Glutamatergic neuron (in vitro differentiated cells): ENCODE data around the gene HRH2. TPM values are rescaled to one million over a fixed set of nuclear protein-coding genes. Genes with fewer than 3 reads are reported as not detected.

ENCODE experiments used
- DNase-seq: peaks from one replicate; pipeline ENCODE4 v3.0.0; 2022
- H3K27ac Mint-ChIP-seq: one replicate; pipeline ENCODE4 v1.8.0; 2020; ENCODE audit warnings: mild to moderate bottlenecking, mixed read lengths, inconsistent platforms; ENCODE audit not compliant: unreplicated experiment
- H3K27me3 Mint-ChIP-seq: one replicate; pipeline ENCODE4 v1.8.0; 2020; ENCODE audit warnings: mild to moderate bottlenecking, moderate library complexity, mixed read lengths, inconsistent platforms; ENCODE audit not compliant: unreplicated experiment
- H3K36me3 Mint-ChIP-seq: one replicate; pipeline ENCODE4 v1.8.0; 2020; ENCODE audit warnings: mild to moderate bottlenecking, mixed read lengths, inconsistent platforms; ENCODE audit not compliant: unreplicated experiment
- H3K4me1 Mint-ChIP-seq: one replicate; pipeline ENCODE4 v1.8.0; 2020; ENCODE audit warnings: mild to moderate bottlenecking, low read depth, mixed read lengths, inconsistent platforms; ENCODE audit not compliant: unreplicated experiment
- H3K4me3 Mint-ChIP-seq: one replicate; pipeline ENCODE4 v1.8.0; 2020; ENCODE audit warnings: mild to moderate bottlenecking, mixed read lengths, inconsistent platforms; ENCODE audit not compliant: unreplicated experiment
- H3K9me3 Mint-ChIP-seq: one replicate; pipeline ENCODE4 v1.8.0; 2020; ENCODE audit warnings: mild to moderate bottlenecking, moderate library complexity, mixed read lengths, inconsistent platforms; ENCODE audit not compliant: unreplicated experiment
- CTCF ChIP-seq: fragments of 200-600 bp; sonication (generic); IDR thresholded peaks from one replicate; pipeline ENCODE4 v1.5.0; 2021; ENCODE audit not compliant: partially characterized antibody, unreplicated experiment
- total RNA-seq: library from RNA; stranded (reverse); fragmentation: NEBNext Ultra II Directional; extraction: Animal tissue kit (Norgen Biotek cat#: 25700); gene quantifications from one replicate; pipeline ENCODE4 v1.2.1, GENCODE V29; 2021; ENCODE audit not compliant: unreplicated experiment

Gene HRH2
- total RNA-seq, 1 donor from 2014 or later = not detected

DNA sequence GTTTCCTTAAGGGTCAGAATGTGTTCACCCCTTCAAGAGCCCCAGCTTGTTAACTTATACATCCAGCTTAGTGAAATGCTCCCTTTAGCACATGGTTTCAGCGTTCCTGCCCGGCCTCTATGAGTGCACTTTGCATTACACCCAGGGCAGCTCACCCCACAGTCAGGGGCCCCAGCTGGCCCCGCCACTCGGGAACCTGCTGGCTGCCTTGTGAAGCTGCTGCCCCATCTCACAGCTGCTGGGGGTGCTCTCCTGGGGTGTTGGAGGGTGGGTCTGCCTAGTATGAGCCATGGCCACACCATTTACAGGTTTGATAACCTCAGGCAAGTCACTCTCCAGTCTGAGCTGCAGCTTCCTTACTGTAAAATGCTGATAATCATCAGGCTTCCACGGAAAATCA, 32.2 kb downstream of the HRH2 start:
- no peak for TF ChIP-seq CTCF
- no peak overlapping the region for H3K27ac Mint-ChIP-seq
- peaks cover 6% of the 10 kb centered on the region for H3K27me3 Mint-ChIP-seq
- H3K9me3 Mint-ChIP-seq = no peaks in the 10 kb centered on the region
- no peaks in the 10 kb centered on the region for H3K36me3 Mint-ChIP-seq
- H3K4me3 Mint-ChIP-seq = no peak overlapping the region
- no peak for DNase-seq
- H3K4me1 Mint-ChIP-seq = no peaks in the 10 kb centered on the region

DNA sequence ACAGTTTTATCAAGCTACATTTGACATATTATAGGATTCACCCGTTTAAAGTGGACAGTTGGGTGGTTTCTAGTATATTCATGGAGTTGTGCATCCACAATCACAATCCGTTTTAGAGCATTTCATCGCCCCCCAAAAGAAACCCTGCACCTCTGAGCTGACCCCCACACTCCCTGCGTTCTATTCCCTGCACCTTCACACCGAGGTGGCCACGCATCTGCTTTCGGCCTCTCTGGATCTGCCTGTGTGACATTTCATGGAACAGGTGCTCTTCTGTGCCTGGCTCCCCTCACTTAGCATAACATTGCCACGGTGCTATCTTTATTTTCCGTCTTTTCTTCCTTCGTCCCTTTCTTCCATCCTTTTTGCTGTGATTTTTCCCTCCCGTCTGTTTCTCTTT, 32.7 kb downstream of the HRH2 start:
- H3K4me3 Mint-ChIP-seq = no peak overlapping the region
- no peaks in the 10 kb centered on the region for H3K36me3 Mint-ChIP-seq
- no peak for TF ChIP-seq CTCF
- H3K4me1 Mint-ChIP-seq = no peaks in the 10 kb centered on the region
- no peaks in the 10 kb centered on the region for H3K9me3 Mint-ChIP-seq
- H3K27me3 Mint-ChIP-seq = peaks cover 6% of the 10 kb centered on the region
- no peak overlapping the region for H3K27ac Mint-ChIP-seq
- DNase-seq = no peak

DNA sequence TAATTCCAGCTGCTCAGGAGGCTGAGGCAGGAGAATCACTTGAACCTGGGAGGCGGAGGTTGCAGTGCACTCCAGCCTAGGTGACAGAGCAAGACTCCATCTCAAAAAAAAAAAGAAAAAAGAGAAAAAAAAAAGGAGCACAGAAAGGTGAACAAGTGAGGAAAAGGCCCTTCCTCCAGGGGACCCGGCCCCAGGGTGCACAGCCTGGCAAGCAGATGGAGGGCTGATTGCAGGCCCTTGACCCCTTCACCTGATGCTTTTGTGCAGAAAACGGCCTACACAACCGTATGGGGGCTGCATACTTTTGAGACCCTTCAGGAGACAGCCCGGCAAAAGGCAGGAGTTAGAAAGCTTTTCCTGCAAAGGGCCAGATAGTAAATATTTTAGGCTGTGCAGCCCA, 33.9 kb downstream of the HRH2 start:
- H3K4me1 Mint-ChIP-seq = no peaks in the 10 kb centered on the region
- peaks cover 6% of the 10 kb centered on the region for H3K27me3 Mint-ChIP-seq

GRCh38 chr5:175692235-175692995, 34.5 kb downstream of the HRH2 start:
- no peak for DNase-seq
- no peaks in the 10 kb centered on the region for H3K4me1 Mint-ChIP-seq
- no peaks in the 10 kb centered on the region for H3K36me3 Mint-ChIP-seq
- no peak for TF ChIP-seq CTCF
- H3K9me3 Mint-ChIP-seq = no peaks in the 10 kb centered on the region
- H3K27me3 Mint-ChIP-seq = peaks cover 6% of the 10 kb centered on the region
- H3K27ac Mint-ChIP-seq = no peak overlapping the region
- no peak overlapping the region for H3K4me3 Mint-ChIP-seq

More for the DNA sequence above, 33.9 kb downstream of the HRH2 start:
- Mint-ChIP-seq H3K36me3 (no peaks in the 10 kb centered on the region), H3K9me3 (no peaks in the 10 kb centered on the region), H3K27ac (no peak overlapping the region), H3K4me3 (no peak overlapping the region)
- DNase-seq = no peak
- no peak for TF ChIP-seq CTCF

DNA sequence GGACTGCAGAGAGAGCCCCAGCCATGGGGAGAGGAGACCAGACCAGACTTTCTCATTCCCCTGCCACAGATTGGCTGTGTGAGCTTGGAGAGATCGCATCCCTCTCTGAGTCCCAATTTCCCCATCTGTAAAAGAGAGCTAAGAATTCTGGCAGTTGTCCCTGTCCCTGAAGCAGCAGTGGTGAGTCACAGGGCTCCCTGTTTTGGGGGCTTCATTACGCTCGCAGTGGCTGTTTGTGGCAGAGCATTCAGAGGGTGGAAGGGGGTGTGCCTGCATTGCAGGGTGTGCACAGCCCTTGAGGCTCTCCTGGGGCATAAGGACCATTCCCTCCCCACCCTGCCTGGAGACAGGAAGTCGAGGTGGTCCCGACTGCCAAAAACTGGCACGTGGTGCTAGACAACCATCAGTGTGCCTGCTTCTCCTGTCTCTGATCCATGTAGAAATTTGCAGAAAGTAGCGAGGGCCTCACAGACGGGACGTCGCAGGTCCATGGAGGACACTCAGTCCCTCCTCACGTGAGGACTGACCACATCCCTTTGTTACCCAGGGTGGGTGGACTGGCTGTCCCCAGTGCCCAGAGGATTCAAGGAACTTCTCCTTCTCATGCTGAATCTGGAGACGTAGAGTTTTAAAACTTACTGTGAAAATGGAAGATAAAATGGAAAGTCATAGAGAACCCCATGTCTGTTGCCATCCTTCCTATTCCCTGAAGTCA, 35.3 kb downstream of the HRH2 start:
- peaks cover under 1% of the 10 kb centered on the region for H3K4me1 Mint-ChIP-seq
- peaks cover 6% of the 10 kb centered on the region for H3K27me3 Mint-ChIP-seq
- H3K4me3 Mint-ChIP-seq = no peak overlapping the region
- no peak for TF ChIP-seq CTCF
- DNase-seq = no peak
- no peak overlapping the region for H3K27ac Mint-ChIP-seq
- H3K36me3 Mint-ChIP-seq = no peaks in the 10 kb centered on the region
- no peaks in the 10 kb centered on the region for H3K9me3 Mint-ChIP-seq
